ENCODE results near the gene FAM13A.
"Not testable (repeated sequence)": the region's sequence is repeated elsewhere in the genome, so short reads cannot be mapped to it uniquely, and the experiment has no call there.

DNA sequence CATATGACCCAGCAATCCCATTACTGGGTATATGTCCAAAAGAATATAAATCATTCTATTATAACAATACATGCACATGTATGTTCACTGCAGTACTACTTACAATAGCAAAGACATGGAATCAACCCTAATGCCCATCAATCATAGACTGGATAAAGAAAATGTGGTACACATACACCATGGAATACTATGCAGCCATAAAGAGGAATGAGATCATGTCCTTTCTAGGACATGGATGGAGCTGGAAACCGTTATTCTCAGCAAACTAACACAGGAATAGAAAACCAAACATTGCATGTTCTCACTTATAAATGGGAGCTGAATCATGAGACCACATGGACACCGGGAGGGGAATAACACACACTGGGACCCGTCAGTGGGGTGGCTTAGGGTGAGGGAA lies 152.7 kb downstream of the FAM13A start:
- not testable (repeated sequence) for TF ChIP-seq POLR2A (IDR thresholded peaks at IDR 0.05)
- TF ChIP-seq, protein P1, sequence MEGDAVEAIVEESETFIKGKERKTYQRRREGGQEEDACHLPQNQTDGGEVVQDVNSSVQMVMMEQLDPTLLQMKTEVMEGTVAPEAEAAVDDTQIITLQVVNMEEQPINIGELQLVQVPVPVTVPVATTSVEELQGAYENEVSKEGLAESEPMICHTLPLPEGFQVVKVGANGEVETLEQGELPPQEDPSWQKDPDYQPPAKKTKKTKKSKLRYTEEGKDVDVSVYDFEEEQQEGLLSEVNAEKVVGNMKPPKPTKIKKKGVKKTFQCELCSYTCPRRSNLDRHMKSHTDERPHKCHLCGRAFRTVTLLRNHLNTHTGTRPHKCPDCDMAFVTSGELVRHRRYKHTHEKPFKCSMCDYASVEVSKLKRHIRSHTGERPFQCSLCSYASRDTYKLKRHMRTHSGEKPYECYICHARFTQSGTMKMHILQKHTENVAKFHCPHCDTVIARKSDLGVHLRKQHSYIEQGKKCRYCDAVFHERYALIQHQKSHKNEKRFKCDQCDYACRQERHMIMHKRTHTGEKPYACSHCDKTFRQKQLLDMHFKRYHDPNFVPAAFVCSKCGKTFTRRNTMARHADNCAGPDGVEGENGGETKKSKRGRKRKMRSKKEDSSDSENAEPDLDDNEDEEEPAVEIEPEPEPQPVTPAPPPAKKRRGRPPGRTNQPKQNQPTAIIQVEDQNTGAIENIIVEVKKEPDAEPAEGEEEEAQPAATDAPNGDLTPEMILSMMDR (IDR thresholded peaks at IDR 0.05), result not testable (repeated sequence)

Data from uterus (tissue), 2 donors.